Left kidney (tissue), 2 donors: ENCODE measurements around the gene RNU6-9. TPM values are rescaled to one million over a fixed set of nuclear protein-coding genes. Genes with fewer than 3 reads are reported as not detected.

Source experiments
- DNase-seq: peaks from one replicate; pipeline ENCODE4 v3.0.0-alpha.2; 2013
- polyA plus RNA-seq: library from polyadenylated mRNA; unstranded; fragments of 120-200 nt; gene quantifications from one replicate; pipeline ENCODE4 v1.2.1, GENCODE V29; 2013; ENCODE audit not compliant: insufficient read length

The RNU6-9 gene
- polyA plus RNA-seq, 1 donor, result not detected

GRCh38 chr19:918481-919198 lies 25.4 kb downstream of the RNU6-9 start:
- DNase-seq, result no peak

GRCh38 chr19:919199-920050 lies 26.1 kb downstream of the RNU6-9 start:
- no peak for DNase-seq

- DNase-seq, result no peak
Measured at GRCh38 chr19:920051-920864, 27.0 kb downstream of the RNU6-9 start.

GRCh38 chr19:924553-925086 lies 31.3 kb downstream of the RNU6-9 start:
- no peak for DNase-seq

GRCh38 chr19:925087-925525 lies 31.8 kb downstream of the RNU6-9 start:
- DNase-seq, result no peak

GRCh38 chr19:925526-926322 lies 32.4 kb downstream of the RNU6-9 start, which contains the start of gene ARID3A:
TSS of gene ARID3A (plus strand) at chr19:926035. CDS start at chr19:929529, 3,494 bp downstream.
- peak; percentile 90 for DNase-seq

GRCh38 chr19:926323-926588 lies 33.0 kb downstream of the RNU6-9 start:
- no peak for DNase-seq

GRCh38 chr19:926589-927350 lies 33.5 kb downstream of the RNU6-9 start:
- no peak for DNase-seq

GRCh38 chr19:927351-927779 lies 34.1 kb downstream of the RNU6-9 start:
- no peak for DNase-seq

- DNase-seq, result no peak
Measured at GRCh38 chr19:927780-928401, 34.6 kb downstream of the RNU6-9 start.

GRCh38 chr19:928471-929202 lies 35.4 kb downstream of the RNU6-9 start:
- no peak for DNase-seq

GRCh38 chr19:929203-929890 lies 36.1 kb downstream of the RNU6-9 start:
- no peak for DNase-seq

- no peak for DNase-seq
Measured at GRCh38 chr19:929891-930258, 36.6 kb downstream of the RNU6-9 start.

GRCh38 chr19:931860-932647 lies 38.8 kb downstream of the RNU6-9 start:
- no peak for DNase-seq

- DNase-seq, result no peak
Measured at GRCh38 chr19:932648-933552, 39.6 kb downstream of the RNU6-9 start.

GRCh38 chr19:933553-933882 lies 40.2 kb downstream of the RNU6-9 start:
- DNase-seq, result no peak

GRCh38 chr19:934197-934840 lies 41.0 kb downstream of the RNU6-9 start:
- DNase-seq, result no peak
